Endothelial cell of umbilical vein (primary cell): Measurements from ENCODE around the gene RHEBL1. TPM values are rescaled to one million over a fixed set of nuclear protein-coding genes. Genes with fewer than 3 reads are reported as not detected.

ENCODE experiments used
- BruUV-seq: library from RNA; stranded (reverse); fragments of 400-500 nt; replicated peaks from 2 replicates; lab custom pipeline; 2021; lab: Mats Ljungman, UMichigan
- CTCF ChIA-PET: fragments of 300-600, 350-600 bp; sonication (Branson Sonifier 250); formaldehyde crosslinking; loops from one replicate; lab custom pipeline; 2021; ENCODE audit warnings: antibody characterized with exemption, inconsistent platforms; lab: Charles Lee
- POLR2A ChIA-PET: fragments of 300-600, 350-600 bp; sonication (Branson Sonifier 250); formaldehyde crosslinking; loops from one replicate; lab custom pipeline; 2021; ENCODE audit warnings: antibody characterized with exemption, inconsistent platforms; lab: Charles Lee
- DNase-seq: peaks from one replicate; pipeline ENCODE4 v3.0.0-alpha.2; 2011; ENCODE audit warnings: low read depth, low spot score
- FAIRE-seq: peaks from 2 replicates; lab custom pipeline; 2011; peaks lifted over from hg19 to GRCh38; lab: Jason Lieb, UNC
- H2AFZ ChIP-seq: 2 replicates; pipeline ENCODE4 v1.6.0; 2012; ENCODE audit warnings: low read depth, low read length, control low read depth, inconsistent platforms
- H3K27ac ChIP-seq: 2 replicates; pipeline ENCODE4 v1.5.1; 2011; ENCODE audit warnings: low read depth, mild to moderate bottlenecking, control low read depth, low read length, moderate library complexity; ENCODE audit not compliant: insufficient read depth
- H3K27me3 ChIP-seq, 2 experiments: 2 replicates each; pipeline versions ENCODE4 v1.6.0 to v1.6.1; 2011; ENCODE audit warnings: low read length in 2 of 2, mixed read lengths in 1 of 2; ENCODE audit not compliant: control insufficient read depth in 2 of 2, insufficient read depth in 2 of 2
- H3K36me3 ChIP-seq, 2 experiments: 2 replicates in 1 of 2; 3 replicates in 1 of 2; pipeline ENCODE4 v1.5.1; 2011; ENCODE audit warnings: low read length in 2 of 2, mild to moderate bottlenecking in 1 of 2, moderate library complexity in 1 of 2; ENCODE audit not compliant: control insufficient read depth in 2 of 2, insufficient read depth in 2 of 2; ENCODE audit errors: extremely low read depth in 1 of 2
- H3K4me1 ChIP-seq: 3 replicates; pipeline ENCODE4 v1.5.1; 2011; ENCODE audit warnings: mild to moderate bottlenecking, low read length; ENCODE audit not compliant: control insufficient read depth, insufficient read depth; ENCODE audit errors: extremely low read depth
- H3K4me2 ChIP-seq: 2 replicates; pipeline ENCODE4 v1.6.1; 2011; ENCODE audit warnings: low read length, control low read depth, mixed read lengths; ENCODE audit not compliant: insufficient read depth
- H3K4me3 ChIP-seq, 3 experiments: fragments of 200-600 bp in 1 of 3; sonication (generic), shearing (Covaris generic) in 1 of 3; replicated peaks in 1 of 3; 2 replicates each; pipeline ENCODE4 v1.5.1; 2011 to 2016; ENCODE audit warnings: control low read depth in 3 of 3, low read length in 3 of 3, mild to moderate bottlenecking in 2 of 3, inconsistent platforms in 1 of 3, low read depth in 1 of 3, moderate library complexity in 1 of 3; ENCODE audit not compliant: insufficient read depth in 1 of 3
- H3K79me2 ChIP-seq: 2 replicates; pipeline ENCODE4 v1.6.0; 2012; ENCODE audit warnings: low read length, inconsistent platforms; ENCODE audit not compliant: control insufficient read depth, insufficient read depth
- H3K9ac ChIP-seq: replicated peaks from 2 replicates; pipeline ENCODE3; 2011; ENCODE audit warnings: low read length, control low read depth; ENCODE audit not compliant: insufficient read depth; ENCODE audit errors: extremely low read depth
- H3K9me1 ChIP-seq: replicated peaks from 3 replicates; pipeline ENCODE4 v1.6.0; 2011; ENCODE audit warnings: mild to moderate bottlenecking, low read length; ENCODE audit not compliant: control insufficient read depth, insufficient read depth; ENCODE audit errors: extremely low read depth
- H3K9me3 ChIP-seq: replicated peaks from 2 replicates; pipeline ENCODE4 v1.5.1; 2012; ENCODE audit warnings: low read length, inconsistent platforms; ENCODE audit not compliant: control insufficient read depth, insufficient read depth
- H4K20me1 ChIP-seq: replicated peaks from 2 replicates; pipeline ENCODE3; 2011; ENCODE audit warnings: mild to moderate bottlenecking, low read length; ENCODE audit not compliant: control insufficient read depth, insufficient read depth; ENCODE audit errors: extremely low read depth
- EZH2 ChIP-seq: IDR thresholded peaks from 2 replicates; pipeline ENCODE4 v1.6.1; 2012; ENCODE audit warnings: borderline replicate concordance, low read depth, mild to moderate bottlenecking, moderate library complexity, low read length, inconsistent platforms; ENCODE audit not compliant: severe bottlenecking
- FOS ChIP-seq: IDR thresholded peaks from 2 replicates; pipeline ENCODE4 v1.6.1; 2011; ENCODE audit warnings: mild to moderate bottlenecking, low read length, moderate library complexity, borderline replicate concordance; ENCODE audit not compliant: insufficient read depth
- GATA2 ChIP-seq: IDR thresholded peaks from 2 replicates; pipeline ENCODE4 v1.7.0; 2011; ENCODE audit warnings: low read depth, mild to moderate bottlenecking, moderate library complexity, mixed read lengths, low read length; ENCODE audit not compliant: insufficient read length, insufficient read depth
- JUN ChIP-seq: IDR thresholded peaks from 2 replicates; pipeline ENCODE4 v1.6.1; 2011; ENCODE audit warnings: borderline replicate concordance, low read depth; ENCODE audit not compliant: insufficient read length, insufficient read depth
- MAX ChIP-seq: IDR thresholded peaks from 2 replicates; pipeline ENCODE4 v1.6.1; 2011; ENCODE audit not compliant: insufficient read depth, insufficient read length
- MYC ChIP-seq: IDR thresholded peaks from one replicate; pipeline ENCODE4 v1.6.1; 2011; ENCODE audit warnings: mild to moderate bottlenecking, low read depth, low read length
- POLR2A ChIP-seq: IDR thresholded peaks from 2 replicates; pipeline ENCODE4 v1.6.1; 2012; ENCODE audit warnings: low read depth, mild to moderate bottlenecking, control low read depth, low read length
- POLR2AphosphoS5 ChIP-seq: IDR thresholded peaks from 2 replicates; pipeline ENCODE4 v1.6.1; 2012; ENCODE audit warnings: low read depth, mild to moderate bottlenecking, control low read depth, low read length, moderate library complexity; ENCODE audit not compliant: insufficient read depth
- dilution Hi-C: fragments of 300-500 bp; cut with MboI; formaldehyde crosslinking; loops from one replicate; pipeline ENCODE4 v1.15.0; 2019; ENCODE audit warnings: low sequenced_read_pairs; ENCODE audit not compliant: extremely low pct_ligation_motif_present
- intact Hi-C: fragments of 100-400 bp; cut with micrococcal nuclease; formaldehyde crosslinking; loops from one replicate; pipeline ENCODE4 v1.10.0; 2022
- polyA plus RNA-seq, 4 experiments: library from polyadenylated mRNA; depleted of rRNA in 3 of 4; stranded (reverse) in 3 of 4; unstranded in 1 of 4; fragments of >200 nt; gene quantifications; 2 replicates each; pipeline versions ENCODE4 v1.2.1 to v1.2.3, GENCODE V29; 2011 to 2012; ENCODE audit warnings: missing spikeins in 1 of 4
- total RNA-seq: library from RNA; stranded (reverse); gene quantifications from 2 replicates; pipeline ENCODE4 v1.2.3, GENCODE V29; 2021
- TF ChIP-seq, protein P1 (sequence below), 2 donors: IDR thresholded peaks; 1 replicate in 1 of 2; 2 replicates in 1 of 2; pipeline ENCODE4 v1.5.1; 2011; ENCODE audit warnings: low read length in 2 of 2, mild to moderate bottlenecking in 2 of 2, moderate library complexity in 2 of 2, control low read depth in 1 of 2, inconsistent platforms in 1 of 2, low read depth in 1 of 2; ENCODE audit not compliant: insufficient read depth in 1 of 2; ENCODE audit errors: extremely low read depth in 1 of 2

Gene RHEBL1
- total and polyA plus RNA-seq, 2 donors (not counting 3 experiments of a cell fraction or from before 2014, with no cell fraction given), result 2.6 to 2.7 TPM

GRCh38 chr12:49086116-49086515 lies 16.3 kb upstream of the RHEBL1 start:
- Histone ChIP-seq H3K79me2 (no peaks in the 10 kb centered on the region), H3K9ac (no peak overlapping the region), H3K27ac (no peak overlapping the region), H3K9me3 (no peaks in the 10 kb centered on the region), H3K27me3 (no peaks in the 10 kb centered on the region), H3K9me1 (no peaks in the 10 kb centered on the region), H3K4me1 (peaks cover 17% of the 10 kb centered on the region), H2AFZ (no peak overlapping the region), H3K36me3 (no peaks in the 10 kb centered on the region), H3K4me3 (no peak overlapping the region), H3K4me2 (no peak overlapping the region), H4K20me1 (no peaks in the 10 kb centered on the region)
- TF ChIP-seq EZH2 (no peak), MAX (no peak)
- TF ChIP-seq, protein P1, sequence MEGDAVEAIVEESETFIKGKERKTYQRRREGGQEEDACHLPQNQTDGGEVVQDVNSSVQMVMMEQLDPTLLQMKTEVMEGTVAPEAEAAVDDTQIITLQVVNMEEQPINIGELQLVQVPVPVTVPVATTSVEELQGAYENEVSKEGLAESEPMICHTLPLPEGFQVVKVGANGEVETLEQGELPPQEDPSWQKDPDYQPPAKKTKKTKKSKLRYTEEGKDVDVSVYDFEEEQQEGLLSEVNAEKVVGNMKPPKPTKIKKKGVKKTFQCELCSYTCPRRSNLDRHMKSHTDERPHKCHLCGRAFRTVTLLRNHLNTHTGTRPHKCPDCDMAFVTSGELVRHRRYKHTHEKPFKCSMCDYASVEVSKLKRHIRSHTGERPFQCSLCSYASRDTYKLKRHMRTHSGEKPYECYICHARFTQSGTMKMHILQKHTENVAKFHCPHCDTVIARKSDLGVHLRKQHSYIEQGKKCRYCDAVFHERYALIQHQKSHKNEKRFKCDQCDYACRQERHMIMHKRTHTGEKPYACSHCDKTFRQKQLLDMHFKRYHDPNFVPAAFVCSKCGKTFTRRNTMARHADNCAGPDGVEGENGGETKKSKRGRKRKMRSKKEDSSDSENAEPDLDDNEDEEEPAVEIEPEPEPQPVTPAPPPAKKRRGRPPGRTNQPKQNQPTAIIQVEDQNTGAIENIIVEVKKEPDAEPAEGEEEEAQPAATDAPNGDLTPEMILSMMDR (IDR thresholded peaks at IDR 0.05; ENCODE audit: extremely low read depth in 1 of 2, insufficient read depth in 1 of 2, low read depth in 1 of 2, low read length in 2 of 2), result no peak
- DNase-seq (no peak), FAIRE-seq (no peak)
- POLR2A ChIA-PET, result no interaction called here
- no TSS peak for BruUV-seq
- dilution Hi-C loops, result no loop called here
- intact Hi-C loops, result no loop called here
- CTCF ChIA-PET, result interaction anchor here (0.7 to 6.5 kb wide), 7 partner anchors 10 to 140 kb away, joined by 3 to 248 read pairs (median 4); no protein-coding TSS in a partner anchor

DNA sequence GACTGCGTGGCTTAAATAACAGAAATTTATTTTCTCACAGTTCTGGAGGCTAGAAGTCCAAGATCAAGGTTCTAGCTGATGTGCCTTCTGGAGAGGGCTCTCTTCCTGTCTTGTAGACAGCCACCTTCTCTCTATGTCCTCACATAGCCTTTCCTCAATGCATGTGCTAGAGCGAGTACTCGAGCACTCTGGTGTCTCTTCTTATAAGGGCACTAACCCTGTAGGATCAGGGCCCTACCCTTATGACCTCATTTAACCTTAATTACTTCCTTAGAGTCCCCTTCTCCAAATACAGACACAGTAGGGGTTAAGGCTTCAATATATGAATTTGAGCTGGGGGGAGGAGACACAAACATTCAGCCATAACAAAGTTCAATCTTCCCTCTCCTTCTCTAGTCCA lies 14.7 kb upstream of the RHEBL1 start:
- Histone ChIP-seq H3K36me3 (no peaks in the 10 kb centered on the region), H3K4me2 (no peak overlapping the region), H3K9ac (no peak overlapping the region), H4K20me1 (no peaks in the 10 kb centered on the region), H3K4me3 (no peak overlapping the region), H3K4me1 (peaks cover 7% of the 10 kb centered on the region), H3K27me3 (peaks cover 0 to 2% of the 10 kb centered on the region in 2 experiments), H3K27ac (no peak overlapping the region), H3K9me1 (no peaks in the 10 kb centered on the region), H3K9me3 (no peaks in the 10 kb centered on the region), H2AFZ (no peak overlapping the region), H3K79me2 (no peaks in the 10 kb centered on the region)
- DNase-seq, result no peak
- no peak for FAIRE-seq
- dilution Hi-C loops, result no loop called here
- BruUV-seq, result no TSS peak
- intact Hi-C loops, result no loop called here
- ChIA-PET POLR2A (no interaction called here), CTCF (interaction anchor here (0.7 to 6.5 kb wide), 7 partner anchors 10 to 141 kb away, joined by 3 to 248 read pairs (median 12); partner anchors contain the start of gene DHH)
- TF ChIP-seq JUN (no peak), POLR2AphosphoS5 (no peak), POLR2A (no peak), EZH2 (no peak), GATA2 (no peak), MYC (no peak), FOS (no peak), MAX (no peak)
- TF ChIP-seq, protein P1 (IDR thresholded peaks at IDR 0.05; ENCODE audit: extremely low read depth in 1 of 2, insufficient read depth in 1 of 2, low read depth in 1 of 2, low read length in 2 of 2), result no peak
